Uterus (tissue), 2 donors: Measurements from ENCODE around the gene SYT14.

Experiments used
- POLR2A ChIP-seq, 2 donors: fragments of 450-650 bp; IDR thresholded peaks; one replicate each; pipeline ENCODE4 v1.6.1; 2016; ENCODE audit warnings: antibody characterized with exemption in 2 of 2, mild to moderate bottlenecking in 1 of 2, moderate library complexity in 1 of 2
- TF ChIP-seq, protein P1 (sequence below), 4 experiments: fragments of 200-600 bp in 2 of 4; fragments of 450-650 bp in 2 of 4; sonication (generic) in 2 of 4; IDR thresholded peaks; one replicate each; pipeline ENCODE4 v1.5.1; 2016 to 2019; ENCODE audit warnings: antibody characterized with exemption in 4 of 4, mild to moderate bottlenecking in 2 of 4, moderate library complexity in 1 of 4

DNA sequence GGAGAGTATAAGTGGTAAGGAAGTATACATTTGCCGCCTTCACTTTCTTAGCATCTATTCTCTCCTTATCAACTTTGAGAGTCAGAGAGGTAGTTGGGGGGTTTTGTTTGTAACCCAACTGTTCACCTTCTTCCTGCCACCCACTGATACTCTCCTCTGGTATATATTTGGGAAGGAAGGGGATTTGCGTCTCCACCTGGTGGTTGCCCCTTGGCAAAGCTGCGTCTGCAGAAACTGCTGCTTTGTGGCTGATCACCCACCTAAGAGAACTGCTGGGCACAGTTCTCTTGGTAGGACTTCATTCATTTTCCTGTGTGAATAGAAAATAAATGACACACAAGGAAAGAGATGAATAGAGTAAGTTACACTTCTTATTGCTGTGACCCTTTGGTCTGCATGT lies 87.0 kb downstream of the SYT14 start:
- TF ChIP-seq, protein P1, sequence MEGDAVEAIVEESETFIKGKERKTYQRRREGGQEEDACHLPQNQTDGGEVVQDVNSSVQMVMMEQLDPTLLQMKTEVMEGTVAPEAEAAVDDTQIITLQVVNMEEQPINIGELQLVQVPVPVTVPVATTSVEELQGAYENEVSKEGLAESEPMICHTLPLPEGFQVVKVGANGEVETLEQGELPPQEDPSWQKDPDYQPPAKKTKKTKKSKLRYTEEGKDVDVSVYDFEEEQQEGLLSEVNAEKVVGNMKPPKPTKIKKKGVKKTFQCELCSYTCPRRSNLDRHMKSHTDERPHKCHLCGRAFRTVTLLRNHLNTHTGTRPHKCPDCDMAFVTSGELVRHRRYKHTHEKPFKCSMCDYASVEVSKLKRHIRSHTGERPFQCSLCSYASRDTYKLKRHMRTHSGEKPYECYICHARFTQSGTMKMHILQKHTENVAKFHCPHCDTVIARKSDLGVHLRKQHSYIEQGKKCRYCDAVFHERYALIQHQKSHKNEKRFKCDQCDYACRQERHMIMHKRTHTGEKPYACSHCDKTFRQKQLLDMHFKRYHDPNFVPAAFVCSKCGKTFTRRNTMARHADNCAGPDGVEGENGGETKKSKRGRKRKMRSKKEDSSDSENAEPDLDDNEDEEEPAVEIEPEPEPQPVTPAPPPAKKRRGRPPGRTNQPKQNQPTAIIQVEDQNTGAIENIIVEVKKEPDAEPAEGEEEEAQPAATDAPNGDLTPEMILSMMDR (IDR thresholded peaks at IDR 0.05): no peak
- TF ChIP-seq POLR2A (IDR thresholded peaks at IDR 0.05): no peak
